GM06990 (cell line): Measurements from ENCODE around the gene LRRTM3.

ENCODE experiments used
- DNase-seq: peaks from one replicate; pipeline ENCODE4 v3.0.0-alpha.2; 2011; ENCODE audit not compliant: insufficient read length; ENCODE audit errors: extremely low read depth
- H3K27me3 ChIP-seq: replicated peaks from 2 replicates; pipeline ENCODE4 v1.6.0; 2011; ENCODE audit warnings: low read length; ENCODE audit not compliant: control insufficient read depth, insufficient read depth
- H3K36me3 ChIP-seq: 2 replicates; pipeline ENCODE4 v1.5.1; 2011; ENCODE audit warnings: low read length; ENCODE audit not compliant: control insufficient read depth, insufficient read depth
- H3K4me3 ChIP-seq: replicated peaks from 2 replicates; pipeline ENCODE4 v1.5.1; 2011; ENCODE audit warnings: low read depth, mild to moderate bottlenecking, control low read depth, low read length
- TF ChIP-seq, protein P1 (sequence below): IDR thresholded peaks from 2 replicates; pipeline ENCODE4 v1.5.1; 2011; ENCODE audit warnings: low read length, control low read depth, mild to moderate bottlenecking, inconsistent platforms; ENCODE audit not compliant: insufficient read depth, poor library complexity, severe bottlenecking

LRRTM3 gene

DNA sequence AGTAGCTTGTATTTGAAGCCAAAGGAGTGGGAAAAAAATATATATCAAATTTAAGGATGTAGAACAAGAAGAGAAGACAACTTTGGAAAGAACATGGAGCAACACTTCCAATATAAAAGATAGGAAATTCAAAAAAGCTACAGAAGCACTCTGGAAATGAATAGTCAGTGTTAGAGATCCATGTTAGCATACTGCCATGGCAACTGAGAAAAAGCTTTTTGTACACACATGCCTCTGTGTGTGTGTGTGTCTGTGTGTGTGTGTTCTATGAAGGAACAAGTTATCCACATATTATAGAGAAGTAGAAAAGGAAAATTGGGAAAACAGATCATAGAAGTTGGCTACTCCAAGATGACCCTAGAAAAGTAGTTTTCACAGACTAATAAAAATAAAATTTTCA is 96.3 kb downstream of the LRRTM3 start:
- no peak for DNase-seq
- Histone ChIP-seq H3K27me3 (no peaks in the 10 kb centered on the region), H3K36me3 (no peaks in the 10 kb centered on the region), H3K4me3 (no peak overlapping the region)
- TF ChIP-seq, protein P1, sequence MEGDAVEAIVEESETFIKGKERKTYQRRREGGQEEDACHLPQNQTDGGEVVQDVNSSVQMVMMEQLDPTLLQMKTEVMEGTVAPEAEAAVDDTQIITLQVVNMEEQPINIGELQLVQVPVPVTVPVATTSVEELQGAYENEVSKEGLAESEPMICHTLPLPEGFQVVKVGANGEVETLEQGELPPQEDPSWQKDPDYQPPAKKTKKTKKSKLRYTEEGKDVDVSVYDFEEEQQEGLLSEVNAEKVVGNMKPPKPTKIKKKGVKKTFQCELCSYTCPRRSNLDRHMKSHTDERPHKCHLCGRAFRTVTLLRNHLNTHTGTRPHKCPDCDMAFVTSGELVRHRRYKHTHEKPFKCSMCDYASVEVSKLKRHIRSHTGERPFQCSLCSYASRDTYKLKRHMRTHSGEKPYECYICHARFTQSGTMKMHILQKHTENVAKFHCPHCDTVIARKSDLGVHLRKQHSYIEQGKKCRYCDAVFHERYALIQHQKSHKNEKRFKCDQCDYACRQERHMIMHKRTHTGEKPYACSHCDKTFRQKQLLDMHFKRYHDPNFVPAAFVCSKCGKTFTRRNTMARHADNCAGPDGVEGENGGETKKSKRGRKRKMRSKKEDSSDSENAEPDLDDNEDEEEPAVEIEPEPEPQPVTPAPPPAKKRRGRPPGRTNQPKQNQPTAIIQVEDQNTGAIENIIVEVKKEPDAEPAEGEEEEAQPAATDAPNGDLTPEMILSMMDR: no peak

DNA sequence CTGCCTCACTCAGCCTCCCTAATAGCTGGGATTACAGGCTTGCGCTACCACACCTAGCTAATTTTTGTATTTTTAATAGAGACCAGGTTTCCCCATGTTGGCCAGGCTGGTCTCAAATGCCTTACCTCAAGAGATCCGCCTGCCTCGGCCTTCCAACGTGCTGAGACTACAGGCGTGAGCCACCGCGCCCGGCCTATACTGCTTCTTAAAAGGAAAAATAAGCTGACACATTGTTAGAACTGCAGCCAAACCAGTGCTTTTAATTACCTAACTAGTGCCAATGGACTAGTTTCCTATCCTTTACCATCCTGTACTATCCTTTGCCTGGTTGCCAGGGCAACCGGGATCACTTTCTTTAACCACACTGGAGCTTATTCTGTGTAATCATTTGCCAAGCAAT is 108.0 kb downstream of the LRRTM3 start:
- Histone ChIP-seq H3K4me3 (no peak overlapping the region), H3K27me3 (no peaks in the 10 kb centered on the region), H3K36me3 (no peaks in the 10 kb centered on the region)
- TF ChIP-seq, protein P1: no peak
- no peak for DNase-seq

DNA sequence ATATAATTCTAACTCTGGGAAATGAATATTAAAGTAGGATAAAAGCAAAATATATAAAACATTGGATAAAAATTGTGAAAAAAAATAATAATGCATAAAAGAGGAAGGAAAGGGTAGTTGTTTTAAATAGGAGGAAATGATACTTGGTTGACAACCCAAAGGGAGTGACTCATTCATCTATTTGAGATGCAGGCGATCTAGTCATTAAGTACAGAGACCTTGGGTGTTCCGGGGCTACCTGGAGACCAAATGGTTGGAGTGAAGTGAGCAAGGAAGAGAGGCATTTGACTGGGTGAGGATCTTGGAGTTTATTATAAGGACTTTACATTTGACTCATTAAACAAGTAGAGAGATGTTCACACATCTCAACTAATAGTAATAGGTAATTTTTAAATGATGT is 111.0 kb downstream of the LRRTM3 start:
- TF ChIP-seq, protein P1: no peak
- DNase-seq: no peak
- no peaks in the 10 kb centered on the region for H3K36me3 ChIP-seq
- no peak overlapping the region for H3K4me3 ChIP-seq
- H3K27me3 ChIP-seq: no peaks in the 10 kb centered on the region

DNA sequence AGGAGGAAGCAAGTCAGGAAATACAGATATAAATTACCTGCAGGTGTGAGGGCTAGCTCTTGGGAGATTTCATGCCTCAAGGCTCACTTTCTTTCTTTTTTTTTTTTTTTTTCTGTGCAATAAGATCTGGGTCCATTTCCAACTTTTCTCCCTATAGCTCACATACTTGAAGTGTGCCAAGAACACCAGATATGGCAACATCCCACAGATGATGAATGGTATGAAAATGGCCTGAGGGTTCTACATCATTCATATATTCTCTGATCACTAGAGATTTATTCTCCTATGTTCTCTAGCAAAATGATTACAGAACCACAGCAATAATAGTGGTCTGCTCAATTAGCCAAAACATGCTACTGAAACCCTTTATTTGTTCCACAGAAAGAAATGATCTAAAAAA is 117.2 kb downstream of the LRRTM3 start:
- no peak overlapping the region for H3K4me3 ChIP-seq
- no peaks in the 10 kb centered on the region for H3K36me3 ChIP-seq
- TF ChIP-seq, protein P1: no peak
- H3K27me3 ChIP-seq: no peaks in the 10 kb centered on the region
- no peak for DNase-seq

DNA sequence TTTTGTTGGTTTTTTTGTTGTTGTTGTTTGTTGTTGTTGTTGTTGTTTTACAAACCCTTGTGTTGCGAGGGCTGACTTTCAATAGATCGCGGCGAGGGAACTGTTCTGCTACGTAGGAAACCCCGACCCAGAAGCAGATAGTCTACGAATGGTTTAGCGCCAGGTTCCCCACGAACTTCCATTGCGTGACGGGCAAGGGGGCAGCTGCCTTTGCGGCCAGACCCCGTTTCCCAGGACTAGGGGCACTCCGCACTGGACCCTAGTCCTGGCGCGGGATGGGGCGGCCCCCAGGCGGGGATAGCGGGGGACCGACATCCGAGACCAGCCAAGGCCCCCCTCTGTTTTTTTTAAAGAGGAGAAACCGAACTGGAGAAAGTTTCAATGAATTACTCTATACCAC is 119.6 kb downstream of the LRRTM3 start:
- peak; percentile 1 for DNase-seq
- TF ChIP-seq, protein P1: no peak
- no peak overlapping the region for H3K4me3 ChIP-seq
- H3K36me3 ChIP-seq: no peaks in the 10 kb centered on the region
- H3K27me3 ChIP-seq: no peaks in the 10 kb centered on the region

DNA sequence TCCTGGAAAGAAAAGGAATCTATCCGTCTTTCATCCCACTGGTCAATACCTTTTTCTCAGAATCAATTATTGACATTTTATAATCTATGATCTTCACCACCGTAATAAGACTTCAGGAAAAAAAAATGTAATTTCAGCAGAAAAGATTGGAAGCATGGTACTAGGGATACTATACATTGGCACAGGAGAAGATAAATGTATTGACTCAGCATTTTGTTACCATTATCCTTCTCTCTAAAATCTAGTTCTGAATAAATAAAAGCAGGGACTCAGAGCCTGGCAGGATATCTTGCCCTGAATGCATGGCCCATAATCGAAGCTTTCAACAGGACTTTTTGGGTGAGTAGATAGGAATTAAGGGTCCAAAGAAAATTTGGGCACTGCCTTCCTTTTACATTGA is 120.7 kb downstream of the LRRTM3 start:
- no peaks in the 10 kb centered on the region for H3K27me3 ChIP-seq

More for the DNA sequence above, 120.7 kb downstream of the LRRTM3 start:
- no peak for DNase-seq
- no peak overlapping the region for H3K4me3 ChIP-seq
- no peaks in the 10 kb centered on the region for H3K36me3 ChIP-seq
- TF ChIP-seq, protein P1: no peak
